Activated T-cell treated with anti-CD3 and anti-CD28 coated beads for 24 hours (primary cell): ENCODE measurements around the gene RPS6KA4.

Experiments used
- DNase-seq: peaks from one replicate; pipeline ENCODE4 v3.0.0-alpha.2; 2020; ENCODE audit warnings: low read depth

Gene RPS6KA4

GRCh38 chr11:64419818-64420485, 61.0 kb downstream of the RPS6KA4 start:
- no peak for DNase-seq
